HL-60 (cell line): ENCODE results near the gene AGMO.

Experiments
- DNase-seq, 2 experiments: peaks; one replicate each; pipeline ENCODE4 v3.0.0-alpha.2; 2010 to 2020; ENCODE audit warnings: low read depth in 1 of 2, low spot score in 1 of 2
- H3K27ac ChIP-seq: fragments of 250-450 bp; sonication (Bioruptor Pico); replicated peaks from 2 replicates; pipeline ENCODE4 v1.5.1; 2020; ENCODE audit warnings: mild to moderate bottlenecking, moderate library complexity
- H3K27me3 ChIP-seq: fragments of 250-450 bp; sonication (Bioruptor Pico); 2 replicates; pipeline ENCODE4 v1.5.1; 2021; ENCODE audit warnings: mild to moderate bottlenecking, moderate library complexity; ENCODE audit not compliant: insufficient read depth, poor library complexity, severe bottlenecking
- H3K4me3 ChIP-seq: replicated peaks from 2 replicates; pipeline ENCODE4 v1.5.1; 2011; ENCODE audit warnings: mild to moderate bottlenecking, control low read depth, low read length; ENCODE audit not compliant: insufficient read depth
- GABPA ChIP-seq: IDR thresholded peaks from 2 replicates; pipeline ENCODE4 v1.6.1; 2012; ENCODE audit warnings: low read depth
- POLR2AphosphoS5 ChIP-seq: IDR thresholded peaks from 2 replicates; pipeline ENCODE4 v1.6.1; 2012; ENCODE audit warnings: low read depth
- SPI1 ChIP-seq: IDR thresholded peaks from 2 replicates; pipeline ENCODE4 v1.6.1; 2012; ENCODE audit warnings: low read depth, mild to moderate bottlenecking, borderline replicate concordance
- TF ChIP-seq, protein P1 (sequence below): IDR thresholded peaks from one replicate; pipeline ENCODE4 v1.5.1; 2011; ENCODE audit warnings: low read length, control low read depth, inconsistent platforms; ENCODE audit not compliant: insufficient read depth
- TF ChIP-seq, protein P2 (sequence below): IDR thresholded peaks from 2 replicates; pipeline ENCODE4 v1.6.1; 2012; ENCODE audit warnings: low read depth; ENCODE audit not compliant: insufficient replicate concordance

The AGMO gene

GRCh38 chr7:15403751-15404150 lies 158.1 kb downstream of the AGMO start:
- Histone ChIP-seq H3K27ac (no peak overlapping the region), H3K27me3 (no peaks in the 10 kb centered on the region), H3K4me3 (no peak overlapping the region)
- no peak for DNase-seq
- TF ChIP-seq, protein P1, sequence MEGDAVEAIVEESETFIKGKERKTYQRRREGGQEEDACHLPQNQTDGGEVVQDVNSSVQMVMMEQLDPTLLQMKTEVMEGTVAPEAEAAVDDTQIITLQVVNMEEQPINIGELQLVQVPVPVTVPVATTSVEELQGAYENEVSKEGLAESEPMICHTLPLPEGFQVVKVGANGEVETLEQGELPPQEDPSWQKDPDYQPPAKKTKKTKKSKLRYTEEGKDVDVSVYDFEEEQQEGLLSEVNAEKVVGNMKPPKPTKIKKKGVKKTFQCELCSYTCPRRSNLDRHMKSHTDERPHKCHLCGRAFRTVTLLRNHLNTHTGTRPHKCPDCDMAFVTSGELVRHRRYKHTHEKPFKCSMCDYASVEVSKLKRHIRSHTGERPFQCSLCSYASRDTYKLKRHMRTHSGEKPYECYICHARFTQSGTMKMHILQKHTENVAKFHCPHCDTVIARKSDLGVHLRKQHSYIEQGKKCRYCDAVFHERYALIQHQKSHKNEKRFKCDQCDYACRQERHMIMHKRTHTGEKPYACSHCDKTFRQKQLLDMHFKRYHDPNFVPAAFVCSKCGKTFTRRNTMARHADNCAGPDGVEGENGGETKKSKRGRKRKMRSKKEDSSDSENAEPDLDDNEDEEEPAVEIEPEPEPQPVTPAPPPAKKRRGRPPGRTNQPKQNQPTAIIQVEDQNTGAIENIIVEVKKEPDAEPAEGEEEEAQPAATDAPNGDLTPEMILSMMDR, result no peak
- TF ChIP-seq GABPA (no peak), POLR2AphosphoS5 (no peak), SPI1 (no peak)
- TF ChIP-seq, protein P2, sequence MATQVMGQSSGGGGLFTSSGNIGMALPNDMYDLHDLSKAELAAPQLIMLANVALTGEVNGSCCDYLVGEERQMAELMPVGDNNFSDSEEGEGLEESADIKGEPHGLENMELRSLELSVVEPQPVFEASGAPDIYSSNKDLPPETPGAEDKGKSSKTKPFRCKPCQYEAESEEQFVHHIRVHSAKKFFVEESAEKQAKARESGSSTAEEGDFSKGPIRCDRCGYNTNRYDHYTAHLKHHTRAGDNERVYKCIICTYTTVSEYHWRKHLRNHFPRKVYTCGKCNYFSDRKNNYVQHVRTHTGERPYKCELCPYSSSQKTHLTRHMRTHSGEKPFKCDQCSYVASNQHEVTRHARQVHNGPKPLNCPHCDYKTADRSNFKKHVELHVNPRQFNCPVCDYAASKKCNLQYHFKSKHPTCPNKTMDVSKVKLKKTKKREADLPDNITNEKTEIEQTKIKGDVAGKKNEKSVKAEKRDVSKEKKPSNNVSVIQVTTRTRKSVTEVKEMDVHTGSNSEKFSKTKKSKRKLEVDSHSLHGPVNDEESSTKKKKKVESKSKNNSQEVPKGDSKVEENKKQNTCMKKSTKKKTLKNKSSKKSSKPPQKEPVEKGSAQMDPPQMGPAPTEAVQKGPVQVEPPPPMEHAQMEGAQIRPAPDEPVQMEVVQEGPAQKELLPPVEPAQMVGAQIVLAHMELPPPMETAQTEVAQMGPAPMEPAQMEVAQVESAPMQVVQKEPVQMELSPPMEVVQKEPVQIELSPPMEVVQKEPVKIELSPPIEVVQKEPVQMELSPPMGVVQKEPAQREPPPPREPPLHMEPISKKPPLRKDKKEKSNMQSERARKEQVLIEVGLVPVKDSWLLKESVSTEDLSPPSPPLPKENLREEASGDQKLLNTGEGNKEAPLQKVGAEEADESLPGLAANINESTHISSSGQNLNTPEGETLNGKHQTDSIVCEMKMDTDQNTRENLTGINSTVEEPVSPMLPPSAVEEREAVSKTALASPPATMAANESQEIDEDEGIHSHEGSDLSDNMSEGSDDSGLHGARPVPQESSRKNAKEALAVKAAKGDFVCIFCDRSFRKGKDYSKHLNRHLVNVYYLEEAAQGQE, result no peak

GRCh38 chr7:15403315-15403714 lies 158.5 kb downstream of the AGMO start:
- H3K4me3 ChIP-seq, result no peak overlapping the region
- DNase-seq, result no peak
- TF ChIP-seq, protein P1, result no peak
- TF ChIP-seq SPI1 (no peak), POLR2AphosphoS5 (no peak), GABPA (no peak)
- TF ChIP-seq, protein P2, result no peak
- no peak overlapping the region for H3K27ac ChIP-seq
- H3K27me3 ChIP-seq, result no peaks in the 10 kb centered on the region

GRCh38 chr7:15402436-15403136 lies 159.2 kb downstream of the AGMO start:
- no peak for DNase-seq
- TF ChIP-seq GABPA, result no peak
- TF ChIP-seq, protein P1, result no peak
- TF ChIP-seq SPI1, result no peak
- TF ChIP-seq, protein P2, result no peak
- TF ChIP-seq POLR2AphosphoS5, result no peak
- no peaks in the 10 kb centered on the region for H3K27me3 ChIP-seq
- H3K27ac ChIP-seq, result no peak overlapping the region
- no peak overlapping the region for H3K4me3 ChIP-seq
